Nephron progenitor cell (in vitro differentiated cells): ENCODE measurements around the gene RIOK3.

Experiments
- DNase-seq: peaks from one replicate; pipeline ENCODE4 v3.0.0; 2021
- H3K27ac Mint-ChIP-seq: 2 replicates; pipeline ENCODE4 v1.8.0; 2021; ENCODE audit warnings: mild to moderate bottlenecking, moderate library complexity, mixed read lengths
- H3K27me3 Mint-ChIP-seq: 2 replicates; pipeline ENCODE4 v1.8.0; 2021; ENCODE audit warnings: mild to moderate bottlenecking, low read depth, mixed read lengths; ENCODE audit not compliant: poor library complexity
- H3K36me3 Mint-ChIP-seq: 2 replicates; pipeline ENCODE4 v1.8.0; 2021; ENCODE audit warnings: low read depth, mixed read lengths
- H3K4me1 Mint-ChIP-seq: 2 replicates; pipeline ENCODE4 v1.8.0; 2021; ENCODE audit warnings: mixed read lengths
- H3K4me3 Mint-ChIP-seq: 2 replicates; pipeline ENCODE4 v1.8.0; 2021; ENCODE audit warnings: mild to moderate bottlenecking, moderate library complexity, mixed read lengths
- H3K9me3 Mint-ChIP-seq: 2 replicates; pipeline ENCODE4 v1.8.0; 2021; ENCODE audit warnings: mild to moderate bottlenecking, moderate library complexity, mixed read lengths
- TF ChIP-seq, protein P1 (sequence below): fragments of 200-600 bp; sonication (generic); IDR thresholded peaks from 2 replicates; pipeline ENCODE4 v1.5.0; 2021; ENCODE audit warnings: antibody characterized with exemption

RIOK3 gene

DNA sequence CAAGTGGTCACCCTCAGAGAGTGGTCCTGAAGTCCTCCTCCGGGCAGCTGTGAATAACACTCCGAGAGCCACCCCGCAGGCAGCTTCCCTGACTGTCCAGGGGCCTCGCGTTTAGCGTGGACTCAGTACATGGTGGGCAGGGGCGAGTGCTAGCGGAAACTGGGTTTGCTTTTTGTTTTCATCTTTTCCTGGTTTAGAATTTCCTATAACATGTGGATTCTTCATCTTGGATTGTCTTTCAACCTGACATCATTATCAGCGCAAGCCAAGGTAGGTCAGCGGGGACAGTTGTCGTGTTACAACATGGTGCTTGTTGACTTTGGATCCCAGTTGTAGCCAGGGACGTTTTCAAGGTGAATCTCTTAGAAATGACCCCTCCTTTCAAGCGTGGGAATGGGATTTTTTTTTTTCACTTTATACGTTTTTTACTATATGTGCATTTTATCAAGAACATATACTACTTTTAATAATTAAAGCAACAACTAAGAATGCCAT lies 71.2 kb downstream of the RIOK3 start:
- no peak for DNase-seq
- TF ChIP-seq, protein P1, sequence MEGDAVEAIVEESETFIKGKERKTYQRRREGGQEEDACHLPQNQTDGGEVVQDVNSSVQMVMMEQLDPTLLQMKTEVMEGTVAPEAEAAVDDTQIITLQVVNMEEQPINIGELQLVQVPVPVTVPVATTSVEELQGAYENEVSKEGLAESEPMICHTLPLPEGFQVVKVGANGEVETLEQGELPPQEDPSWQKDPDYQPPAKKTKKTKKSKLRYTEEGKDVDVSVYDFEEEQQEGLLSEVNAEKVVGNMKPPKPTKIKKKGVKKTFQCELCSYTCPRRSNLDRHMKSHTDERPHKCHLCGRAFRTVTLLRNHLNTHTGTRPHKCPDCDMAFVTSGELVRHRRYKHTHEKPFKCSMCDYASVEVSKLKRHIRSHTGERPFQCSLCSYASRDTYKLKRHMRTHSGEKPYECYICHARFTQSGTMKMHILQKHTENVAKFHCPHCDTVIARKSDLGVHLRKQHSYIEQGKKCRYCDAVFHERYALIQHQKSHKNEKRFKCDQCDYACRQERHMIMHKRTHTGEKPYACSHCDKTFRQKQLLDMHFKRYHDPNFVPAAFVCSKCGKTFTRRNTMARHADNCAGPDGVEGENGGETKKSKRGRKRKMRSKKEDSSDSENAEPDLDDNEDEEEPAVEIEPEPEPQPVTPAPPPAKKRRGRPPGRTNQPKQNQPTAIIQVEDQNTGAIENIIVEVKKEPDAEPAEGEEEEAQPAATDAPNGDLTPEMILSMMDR: no peak
- no peak overlapping the region for H3K27ac Mint-ChIP-seq
- H3K4me3 Mint-ChIP-seq: no peak overlapping the region
- H3K9me3 Mint-ChIP-seq: no peaks in the 10 kb centered on the region
- peaks cover 81% of the 10 kb centered on the region for H3K36me3 Mint-ChIP-seq
- no peaks in the 10 kb centered on the region for H3K27me3 Mint-ChIP-seq
- peaks cover 14% of the 10 kb centered on the region for H3K4me1 Mint-ChIP-seq

DNA sequence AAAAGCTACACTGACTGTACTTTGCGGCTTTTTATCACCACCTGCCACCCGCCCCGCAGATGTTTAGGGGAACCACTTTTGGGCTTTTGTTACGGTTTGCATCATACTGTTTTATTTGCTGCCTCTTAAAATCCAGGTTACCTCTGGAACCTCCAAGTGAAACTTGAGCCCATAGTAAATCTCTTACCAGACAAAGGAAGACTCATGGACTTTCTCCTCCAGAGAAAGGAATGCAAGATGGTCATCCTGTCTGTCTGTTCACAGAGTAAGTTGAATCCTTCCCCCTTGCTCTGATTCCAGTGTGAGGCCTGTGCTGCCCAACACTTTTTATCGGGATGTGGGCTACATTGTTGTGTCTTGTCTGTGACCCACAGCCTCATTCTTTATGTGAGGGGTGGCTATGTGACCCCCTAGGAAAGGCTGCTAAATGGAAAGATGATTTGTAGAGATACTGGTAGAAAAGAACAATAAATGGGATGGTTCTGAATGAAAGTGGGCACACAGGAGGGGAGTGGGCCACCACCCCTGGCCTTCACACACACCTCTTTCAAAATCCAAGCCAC lies 73.5 kb downstream of the RIOK3 start:
- no peak for DNase-seq
- Mint-ChIP-seq H3K4me3 (no peak overlapping the region), H3K27ac (peak overlapping the region; percentile 96), H3K27me3 (no peaks in the 10 kb centered on the region), H3K36me3 (peaks cover 84% of the 10 kb centered on the region), H3K4me1 (peaks cover 14% of the 10 kb centered on the region), H3K9me3 (no peaks in the 10 kb centered on the region)
- TF ChIP-seq, protein P1: no peak

DNA sequence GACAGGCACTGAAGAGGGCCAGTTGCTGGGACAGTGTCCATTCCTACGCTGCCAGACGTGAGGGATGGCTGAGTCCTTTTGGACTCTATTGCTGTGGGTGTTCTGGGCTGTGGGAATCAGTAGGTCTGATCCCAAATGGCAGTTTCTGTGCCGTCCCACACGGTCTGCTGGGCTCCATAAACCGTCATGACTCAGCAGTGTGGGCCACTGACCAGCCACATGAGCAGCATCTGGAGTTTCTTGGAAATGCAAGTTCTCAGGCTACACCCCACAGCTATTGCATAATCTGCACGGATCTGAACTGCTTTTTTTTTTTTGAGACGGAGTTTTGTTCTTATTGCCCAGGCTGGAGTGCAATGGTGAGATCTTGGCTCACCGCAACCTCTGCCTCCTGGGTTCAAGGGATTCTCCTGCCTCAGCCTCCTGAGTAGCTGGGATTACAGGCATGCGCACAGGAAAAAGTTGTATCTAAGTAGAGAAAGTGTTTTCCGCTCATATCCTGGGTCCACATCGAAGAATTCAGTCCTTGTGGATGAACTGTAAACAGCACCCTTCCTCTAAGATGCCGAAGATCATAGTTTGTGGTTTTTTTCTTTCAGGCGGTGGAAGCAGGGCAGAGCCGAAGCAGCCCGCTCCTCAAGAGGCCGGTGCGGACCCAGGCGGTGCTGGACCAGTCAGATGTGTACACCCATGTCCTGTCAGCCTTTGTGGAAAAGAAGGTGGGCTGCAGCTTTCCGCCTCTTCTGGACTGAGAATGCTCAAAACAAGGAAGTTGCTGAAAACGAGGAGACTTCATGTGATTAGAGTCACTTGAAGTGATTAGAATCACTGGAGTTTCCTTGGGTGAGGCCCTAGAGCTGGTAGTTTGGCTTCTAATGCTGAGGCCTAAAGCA lies 75.7 kb downstream of the RIOK3 start:
- Mint-ChIP-seq H3K4me1 (peaks cover 14% of the 10 kb centered on the region), H3K9me3 (no peaks in the 10 kb centered on the region), H3K27ac (peak overlapping the region; percentile 8), H3K27me3 (no peaks in the 10 kb centered on the region), H3K36me3 (peaks cover 76% of the 10 kb centered on the region), H3K4me3 (no peak overlapping the region)
- TF ChIP-seq, protein P1: no peak
- DNase-seq: no peak

DNA sequence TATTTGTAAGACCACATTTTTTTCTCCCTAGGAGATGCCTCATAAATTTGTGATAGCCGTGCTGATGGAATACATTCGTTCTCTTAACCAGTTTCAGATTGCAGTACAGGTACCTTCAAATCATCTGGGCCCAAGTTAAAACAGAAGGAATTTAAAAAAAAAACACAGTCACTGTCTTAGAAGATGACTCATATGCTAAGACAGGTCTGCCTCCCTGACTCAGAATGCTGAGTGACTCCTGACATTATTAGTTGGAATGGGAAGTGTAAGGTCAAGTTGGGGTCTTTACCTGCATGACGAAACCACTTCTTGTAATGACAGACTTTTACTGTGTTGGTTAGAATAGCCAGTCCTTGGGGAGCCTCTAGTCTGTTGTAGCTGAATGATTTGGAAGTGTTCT lies 76.5 kb downstream of the RIOK3 start:
- H3K36me3 Mint-ChIP-seq: peaks cover 76% of the 10 kb centered on the region
- H3K4me1 Mint-ChIP-seq: peaks cover 14% of the 10 kb centered on the region
- no peaks in the 10 kb centered on the region for H3K27me3 Mint-ChIP-seq
- TF ChIP-seq, protein P1: no peak
- DNase-seq: no peak
- H3K4me3 Mint-ChIP-seq: no peak overlapping the region
- H3K9me3 Mint-ChIP-seq: no peaks in the 10 kb centered on the region
- H3K27ac Mint-ChIP-seq: peak overlapping the region; percentile 77

DNA sequence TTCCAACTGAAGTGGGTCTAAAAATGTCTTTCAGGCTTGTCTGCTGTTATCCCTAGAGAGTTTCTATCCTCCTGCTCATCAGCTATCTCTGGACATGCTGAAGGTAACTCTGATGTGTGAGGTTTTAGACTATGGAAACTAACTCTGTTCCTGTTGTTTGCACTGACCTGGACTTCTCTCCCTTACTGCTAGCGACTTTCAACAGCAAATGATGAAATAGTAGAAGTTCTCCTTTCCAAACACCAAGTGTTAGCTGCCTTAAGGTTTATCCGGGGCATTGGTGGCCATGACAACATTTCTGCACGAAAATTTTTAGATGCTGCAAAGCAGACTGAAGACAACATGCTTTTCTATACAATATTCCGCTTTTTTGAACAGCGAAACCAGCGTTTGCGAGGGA lies 77.1 kb downstream of the RIOK3 start:
- H3K9me3 Mint-ChIP-seq: no peaks in the 10 kb centered on the region
- no peak overlapping the region for H3K4me3 Mint-ChIP-seq
- peaks cover 14% of the 10 kb centered on the region for H3K4me1 Mint-ChIP-seq
- TF ChIP-seq, protein P1: no peak
- peak overlapping the region; percentile 77 for H3K27ac Mint-ChIP-seq
- no peaks in the 10 kb centered on the region for H3K27me3 Mint-ChIP-seq
- DNase-seq: no peak
- H3K36me3 Mint-ChIP-seq: peaks cover 78% of the 10 kb centered on the region
